ENCODE data around the gene ZMYND15.
A peak's percentile ranks its signal among the peaks of the same experiment; 100 is the strongest.

The ZMYND15 gene

GRCh38 chr17:4788159-4788806, 48.6 kb downstream of the ZMYND15 start:
- no peak for DNase-seq

GRCh38 chr17:4788807-4789700, 49.4 kb downstream of the ZMYND15 start, which contains the start of gene GLTPD2:
Gene GLTPD2, plus strand, starts transcription at chr17:4788964. Its CDS starts 48 bp downstream, at chr17:4789012.
- no peak for DNase-seq

GRCh38 chr17:4789701-4789950, 50.0 kb downstream of the ZMYND15 start:
- DNase-seq: no peak

DNA sequence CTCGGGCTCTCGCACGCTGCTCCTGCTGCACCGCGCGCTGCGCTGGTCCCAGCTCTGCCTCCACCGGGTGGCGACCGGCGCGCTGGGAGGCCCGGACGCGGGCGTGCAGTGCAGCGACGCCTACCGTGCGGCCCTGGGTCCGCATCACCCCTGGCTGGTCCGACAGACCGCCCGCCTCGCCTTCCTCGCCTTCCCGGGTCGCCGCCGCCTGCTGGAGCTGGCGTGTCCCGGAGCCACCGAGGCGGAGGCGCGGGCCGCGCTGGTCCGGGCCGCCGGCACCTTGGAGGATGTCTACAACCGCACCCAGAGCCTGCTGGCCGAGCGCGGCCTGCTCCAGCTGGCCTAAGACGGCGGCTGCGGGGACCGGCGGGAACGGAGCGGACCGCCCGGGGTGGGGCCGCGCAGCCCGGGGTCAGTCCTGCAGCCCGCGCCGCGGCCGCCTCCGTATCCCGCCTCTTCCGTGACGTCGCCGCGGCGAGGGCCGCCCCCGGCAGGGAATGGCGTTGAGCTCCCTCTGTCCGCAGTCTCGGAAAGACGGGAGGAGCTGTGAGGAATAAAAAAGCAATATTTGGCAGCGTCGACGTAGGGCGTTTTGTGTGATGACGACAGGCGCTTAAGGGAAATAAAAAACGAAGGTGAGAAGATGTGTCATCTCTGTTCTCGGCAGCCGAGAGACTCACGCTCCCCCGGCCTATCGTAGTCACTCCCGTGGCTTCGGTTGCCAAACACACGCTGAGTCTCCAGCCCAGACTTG, 50.5 kb downstream of the ZMYND15 start:
- peak; percentile 67 for DNase-seq

DNA sequence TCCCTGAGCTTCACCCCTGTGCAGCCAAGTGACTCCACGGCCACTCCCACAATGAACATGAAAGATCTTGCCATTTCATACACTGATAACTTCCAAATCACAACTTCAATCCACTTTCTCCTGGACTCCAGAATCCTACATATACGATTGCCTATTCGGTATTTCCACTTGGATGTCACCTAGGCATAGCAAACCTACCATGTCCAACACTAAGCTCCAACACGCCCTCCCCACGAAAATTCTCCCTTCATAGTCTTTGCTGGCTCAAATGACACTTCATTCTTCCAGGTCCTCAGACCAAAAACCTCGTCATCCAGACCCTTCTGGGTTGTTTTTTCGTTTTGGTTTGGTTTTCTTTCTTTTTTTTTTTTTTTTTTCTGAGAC, 51.1 kb downstream of the ZMYND15 start:
- DNase-seq: no peak

GRCh38 chr17:4795168-4795567, 55.5 kb downstream of the ZMYND15 start:
- no peak for DNase-seq
